GM19240 (cell line): ENCODE results near the gene RHBG.
A peak's percentile ranks its signal among the peaks of the same experiment; 100 is the strongest.
"Not testable (repeated sequence)": the region's sequence is repeated elsewhere in the genome, so short reads cannot be mapped to it uniquely, and the experiment has no call there.

Source experiments
- DNase-seq: peaks from one replicate; pipeline ENCODE4 v3.0.0; 2011; ENCODE audit warnings: low spot score; ENCODE audit not compliant: insufficient read length

RHBG gene, protein sequence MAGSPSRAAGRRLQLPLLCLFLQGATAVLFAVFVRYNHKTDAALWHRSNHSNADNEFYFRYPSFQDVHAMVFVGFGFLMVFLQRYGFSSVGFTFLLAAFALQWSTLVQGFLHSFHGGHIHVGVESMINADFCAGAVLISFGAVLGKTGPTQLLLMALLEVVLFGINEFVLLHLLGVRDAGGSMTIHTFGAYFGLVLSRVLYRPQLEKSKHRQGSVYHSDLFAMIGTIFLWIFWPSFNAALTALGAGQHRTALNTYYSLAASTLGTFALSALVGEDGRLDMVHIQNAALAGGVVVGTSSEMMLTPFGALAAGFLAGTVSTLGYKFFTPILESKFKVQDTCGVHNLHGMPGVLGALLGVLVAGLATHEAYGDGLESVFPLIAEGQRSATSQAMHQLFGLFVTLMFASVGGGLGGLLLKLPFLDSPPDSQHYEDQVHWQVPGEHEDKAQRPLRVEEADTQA

DNA sequence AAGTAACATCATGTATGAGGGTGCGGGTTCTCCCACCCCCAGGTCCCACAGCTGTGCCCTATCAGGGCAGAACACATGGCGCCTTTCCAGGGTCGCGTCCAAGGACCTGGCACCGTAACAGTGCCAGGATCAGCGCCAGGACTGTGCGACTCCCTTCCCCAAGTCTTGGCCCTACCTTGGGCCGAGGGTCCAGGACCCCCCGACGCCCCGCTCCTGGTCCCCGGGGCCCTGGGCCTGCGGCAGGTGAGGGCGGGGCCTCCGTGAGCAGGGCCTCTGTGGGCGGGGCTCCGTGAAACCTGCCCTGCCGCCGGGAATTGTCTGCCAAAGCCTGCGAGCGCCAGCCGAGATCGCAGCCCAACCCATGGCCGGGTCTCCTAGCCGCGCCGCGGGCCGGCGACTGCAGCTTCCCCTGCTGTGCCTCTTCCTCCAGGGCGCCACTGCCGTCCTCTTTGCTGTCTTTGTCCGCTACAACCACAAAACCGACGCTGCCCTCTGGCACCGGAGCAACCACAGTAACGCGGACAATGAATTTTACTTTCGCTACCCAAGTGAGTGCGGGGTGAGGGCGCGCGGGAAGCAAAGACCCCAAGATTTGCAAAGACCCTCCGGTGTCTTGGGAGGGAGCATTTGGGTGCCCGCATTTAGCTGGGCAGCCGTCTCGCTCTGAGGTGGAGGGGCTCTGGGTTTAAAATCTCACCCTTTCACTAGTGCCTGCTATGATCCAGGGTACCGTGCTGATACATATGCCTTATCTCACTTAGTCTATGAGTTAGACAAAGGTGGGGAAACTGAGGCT lies at the start of gene RHBG:
TSS of gene RHBG (plus strand) at position 323 of the 796 bp plus-strand sequence. CDS start at position 362, 39 bp downstream.
- DNase-seq, result no peak

DNA sequence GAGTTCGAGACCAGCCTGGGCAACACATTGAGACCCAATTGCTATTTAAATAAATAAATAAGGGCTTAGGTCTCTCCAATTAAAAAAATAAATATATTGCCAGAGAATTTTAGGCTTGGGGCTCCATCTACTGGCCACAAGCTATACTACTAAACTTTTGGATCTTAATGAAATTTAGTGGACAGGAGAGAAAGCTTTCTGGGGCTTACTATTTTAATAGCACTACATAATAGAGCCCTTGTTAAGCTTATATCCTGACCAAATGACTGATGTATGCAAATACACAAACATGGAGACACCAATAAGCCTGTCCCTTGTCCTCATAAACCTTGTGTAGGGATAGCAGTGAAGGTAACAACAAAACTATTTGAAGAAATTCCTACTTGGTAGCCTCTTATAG lies 49.3 kb upstream of the RHBG start:
- DNase-seq, result no peak

DNA sequence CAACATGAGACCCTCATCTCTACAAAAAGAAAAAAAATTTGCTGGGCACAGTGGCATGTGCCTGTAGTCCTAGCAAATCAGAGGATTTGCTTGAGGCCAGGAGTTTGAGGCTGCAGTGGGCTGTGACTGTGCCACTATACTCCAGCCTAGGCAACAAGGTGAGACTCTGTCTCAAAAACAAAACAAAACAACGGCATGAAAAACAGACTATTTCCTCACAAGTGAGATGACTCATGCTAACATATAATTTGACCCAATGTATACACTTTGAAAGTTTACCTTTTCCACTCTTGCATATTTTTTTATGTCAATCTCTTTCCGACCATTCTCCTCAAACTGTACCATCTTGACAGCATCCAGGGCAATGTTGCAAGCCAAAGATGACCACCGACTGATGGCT lies 48.5 kb upstream of the RHBG start:
- DNase-seq, result no peak

DNA sequence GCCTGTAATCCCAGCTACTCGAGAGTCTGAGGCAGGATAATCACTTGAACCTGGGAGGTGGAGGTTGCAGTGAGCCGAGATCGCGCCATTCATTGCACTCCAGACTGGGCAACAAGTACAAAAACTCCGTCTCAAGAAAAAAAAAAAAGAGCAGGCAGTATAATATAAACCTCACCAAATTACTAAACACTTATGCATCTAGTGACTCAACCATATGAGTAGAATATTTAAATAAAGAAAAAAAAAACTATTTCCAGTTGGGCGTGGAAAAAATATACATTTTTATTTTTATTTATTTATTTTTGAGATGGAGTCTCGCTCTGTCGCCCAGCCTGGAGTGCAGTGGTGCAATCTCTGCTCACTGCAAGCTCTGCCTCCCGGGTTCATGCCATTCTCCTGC lies 45.8 kb upstream of the RHBG start:
- not testable (repeated sequence) for DNase-seq

DNA sequence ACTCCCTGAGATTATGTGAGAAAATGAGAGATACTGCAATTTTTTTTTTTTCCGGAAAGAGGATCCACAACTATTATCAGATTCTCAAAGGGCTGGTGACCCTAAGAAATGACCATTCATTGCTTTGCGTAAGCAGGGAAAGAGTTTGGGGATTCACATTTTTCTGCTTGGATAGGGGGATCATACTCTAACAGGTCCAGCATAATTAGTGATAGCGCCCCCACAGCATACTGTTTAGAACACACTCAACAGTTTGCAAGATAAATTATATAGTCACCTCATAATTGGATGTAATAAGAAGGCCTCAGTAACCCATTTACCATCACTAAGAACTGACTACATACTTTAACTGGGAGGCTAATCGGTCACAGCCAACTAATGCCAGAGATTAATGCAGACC lies 32.8 kb upstream of the RHBG start:
- no peak for DNase-seq

DNA sequence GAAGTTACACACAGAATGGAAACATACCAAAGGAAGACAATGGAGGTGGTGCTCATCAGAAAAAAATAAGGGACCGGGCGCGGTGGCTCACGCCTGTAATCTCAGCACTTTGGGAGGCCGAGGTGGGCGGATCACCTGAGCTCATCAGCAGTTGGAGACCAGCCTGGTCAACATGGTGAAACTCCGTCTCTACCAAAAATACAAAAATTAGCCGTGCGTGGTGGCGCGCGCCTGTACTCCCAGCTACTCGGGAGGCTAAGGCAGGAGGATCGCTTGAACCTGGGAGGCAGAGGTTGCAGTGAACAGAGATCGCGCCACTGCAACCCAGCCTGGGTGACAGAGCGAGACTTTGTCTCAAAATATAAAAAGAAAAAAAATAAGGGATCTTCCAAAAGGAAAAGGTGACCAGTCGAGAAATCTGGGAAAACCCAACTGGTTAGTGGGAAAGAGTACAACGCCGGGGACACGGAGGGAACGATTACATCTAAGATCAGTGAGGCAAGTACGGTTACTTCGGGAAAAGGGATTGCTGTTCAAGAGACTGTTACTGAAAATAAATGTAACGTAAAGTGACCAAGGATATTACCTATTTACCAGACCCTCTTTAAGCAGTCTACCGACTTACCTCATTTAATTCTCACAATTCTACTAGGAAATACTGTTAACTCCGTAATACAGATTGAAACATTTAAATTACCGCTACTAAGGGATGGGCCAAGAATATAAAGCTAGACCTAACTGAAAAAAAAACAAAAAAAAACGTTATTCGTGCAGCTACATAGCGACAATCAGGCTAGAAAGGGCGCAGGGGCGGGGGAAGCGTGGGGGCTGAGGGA lies 31.7 kb upstream of the RHBG start:
- DNase-seq, result no peak

DNA sequence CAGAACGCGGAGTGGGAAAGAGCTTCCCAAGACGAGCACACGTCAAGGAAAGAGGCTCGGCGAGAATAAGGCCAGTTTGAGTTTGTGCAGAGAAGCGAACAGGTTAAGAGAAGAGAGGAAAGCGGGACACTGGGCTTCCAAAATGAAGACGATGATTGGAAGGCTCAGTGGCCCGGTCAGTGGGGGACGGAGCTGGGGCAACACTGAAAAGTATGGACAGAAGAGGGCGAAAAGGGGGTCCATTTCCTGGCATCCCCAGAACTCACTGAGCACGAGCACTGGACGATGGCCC lies 31.2 kb upstream of the RHBG start:
- no peak for DNase-seq

DNA sequence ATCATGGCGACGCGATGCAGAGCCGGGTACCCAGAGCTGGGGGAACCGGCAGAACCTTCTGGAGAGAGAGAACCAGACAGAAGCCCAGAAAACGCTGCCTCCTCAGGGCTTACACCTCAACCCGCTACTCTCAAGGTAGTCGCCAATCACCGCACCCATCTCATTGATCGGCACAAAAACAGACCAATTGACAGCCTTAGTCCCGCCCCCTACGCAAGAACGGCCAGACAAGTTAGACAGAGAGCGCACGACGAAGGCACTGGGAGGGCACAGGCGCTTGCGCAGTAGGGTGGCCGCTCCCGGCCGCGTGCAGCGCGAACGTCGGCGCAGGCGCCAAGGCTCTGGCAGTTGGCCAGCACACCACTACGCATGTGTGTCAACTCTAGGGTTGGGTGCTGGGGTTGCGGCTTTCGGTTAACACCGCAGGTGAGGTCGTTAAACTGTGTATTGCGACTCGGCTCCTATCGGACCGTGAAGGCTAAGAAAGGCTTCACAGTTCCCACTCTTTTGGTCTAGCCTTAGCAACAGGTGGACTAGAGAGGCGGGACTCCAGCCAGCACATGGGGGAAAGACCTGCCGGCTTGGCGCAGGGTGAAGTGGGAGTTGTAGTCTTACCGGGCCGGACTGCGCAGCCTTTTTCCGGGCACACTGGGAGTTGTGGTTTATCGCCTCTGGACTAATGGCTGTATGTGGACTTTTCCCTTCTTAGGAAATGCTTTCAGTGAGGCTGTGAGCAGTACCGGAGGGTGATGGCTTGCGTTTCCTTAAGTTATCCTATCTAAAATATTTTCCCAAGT lies 30.6 kb upstream of the RHBG start, which contains the start of the genes CCT3 and TSACC:
TSS of gene CCT3 (minus strand) at position 113 of the 797 bp plus-strand sequence. CDS start at position 5, 108 bp downstream.
TSS of gene TSACC (plus strand) at position 347 of the 797 bp plus-strand sequence. CDS start 1,232 bp downstream, outside the sequence.
- DNase-seq, result peak; percentile 97

DNA sequence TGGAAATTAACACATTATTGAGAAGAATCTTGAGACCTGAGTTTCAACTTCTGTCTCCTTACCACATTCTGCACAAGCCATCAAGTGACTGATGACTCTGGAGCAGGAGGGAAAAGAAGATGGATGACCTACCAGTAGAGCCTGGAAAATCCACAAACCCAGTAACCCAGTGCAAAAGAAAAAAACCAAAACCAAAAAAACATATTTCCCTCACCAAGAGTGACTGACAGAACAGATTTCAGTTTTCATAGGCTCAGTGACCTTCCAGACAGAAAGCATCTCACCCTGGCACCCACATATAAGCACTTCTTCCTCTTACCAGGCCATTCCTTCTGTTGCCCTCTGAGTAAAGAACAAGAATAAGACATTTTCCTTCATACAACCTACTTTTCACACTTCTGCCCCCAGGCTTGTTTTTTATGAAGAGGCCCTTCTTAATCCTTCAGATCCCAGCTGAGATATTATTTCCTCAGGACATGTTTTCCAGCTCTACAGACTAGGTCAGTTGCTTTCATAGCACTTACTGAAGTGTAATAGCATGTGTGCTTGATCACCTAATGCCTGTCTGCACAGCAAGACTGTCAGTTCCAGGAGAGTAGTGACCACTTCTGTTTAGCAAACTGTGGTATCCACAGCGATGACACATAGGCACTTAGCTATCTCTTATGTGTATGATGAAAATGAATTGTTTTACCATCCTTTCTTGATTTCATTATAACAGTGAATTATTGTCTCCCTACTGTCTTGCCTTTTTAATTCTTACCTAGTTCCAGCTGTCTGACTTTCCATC lies 26.6 kb upstream of the RHBG start:
- DNase-seq, result no peak

DNA sequence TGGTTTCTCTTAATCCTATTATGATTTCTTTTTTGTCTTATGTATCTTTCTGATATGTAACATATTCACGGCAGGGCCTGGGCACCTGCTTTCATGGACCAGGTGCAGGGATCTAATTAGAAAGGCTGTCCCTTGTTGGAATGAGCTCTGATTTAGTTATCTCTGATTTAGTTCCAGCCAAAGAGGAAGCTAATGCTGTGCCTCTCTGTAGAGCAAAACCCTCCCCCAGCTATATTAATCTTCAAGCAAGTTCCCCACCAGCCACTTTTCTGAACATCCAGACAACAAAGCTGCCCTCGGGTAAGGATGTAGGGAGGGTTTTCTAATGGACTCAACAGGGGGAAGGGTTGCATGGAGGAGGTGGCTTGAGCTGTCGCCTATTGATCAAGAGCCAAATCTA lies 24.6 kb upstream of the RHBG start:
- DNase-seq, result no peak

DNA sequence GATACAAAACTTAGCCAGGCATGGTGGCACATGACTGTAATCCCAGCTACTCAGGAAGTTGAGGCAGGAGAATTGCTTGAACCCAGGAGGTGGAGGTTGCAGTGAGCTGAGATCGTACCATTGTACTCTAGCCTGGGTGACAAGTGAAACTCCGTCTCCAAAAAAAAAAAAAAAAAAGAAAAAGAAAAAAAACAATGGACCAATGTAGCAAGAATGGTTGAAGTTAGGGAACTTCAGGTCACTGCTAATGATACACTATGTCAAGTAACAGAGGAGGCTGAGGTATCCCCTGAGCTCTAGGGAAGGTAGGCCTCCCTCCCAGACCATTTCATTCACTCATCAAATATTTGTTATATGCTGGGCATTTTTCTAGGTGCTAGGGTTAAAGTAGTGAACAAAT lies 23.0 kb upstream of the RHBG start:
- DNase-seq, result not testable (repeated sequence)

DNA sequence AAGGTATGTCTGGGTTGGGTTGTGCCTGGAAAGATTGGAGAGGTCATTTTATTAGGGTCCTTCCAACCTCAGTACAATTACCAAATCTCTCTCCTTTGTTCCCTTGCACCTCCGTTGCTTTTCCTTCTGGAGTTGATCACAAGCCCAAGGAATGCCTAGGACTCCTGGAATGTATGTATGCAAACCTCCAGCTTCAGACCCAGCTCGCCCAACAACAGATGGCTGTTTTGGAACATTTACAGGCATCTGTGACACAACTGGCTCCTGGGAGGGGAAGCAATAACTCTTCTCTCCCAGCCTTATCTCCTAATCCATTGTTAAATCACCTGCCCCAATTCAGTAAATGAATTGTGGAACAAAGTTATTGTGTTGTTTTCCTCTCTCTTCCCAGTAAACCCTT lies 22.4 kb upstream of the RHBG start:
- no peak for DNase-seq

DNA sequence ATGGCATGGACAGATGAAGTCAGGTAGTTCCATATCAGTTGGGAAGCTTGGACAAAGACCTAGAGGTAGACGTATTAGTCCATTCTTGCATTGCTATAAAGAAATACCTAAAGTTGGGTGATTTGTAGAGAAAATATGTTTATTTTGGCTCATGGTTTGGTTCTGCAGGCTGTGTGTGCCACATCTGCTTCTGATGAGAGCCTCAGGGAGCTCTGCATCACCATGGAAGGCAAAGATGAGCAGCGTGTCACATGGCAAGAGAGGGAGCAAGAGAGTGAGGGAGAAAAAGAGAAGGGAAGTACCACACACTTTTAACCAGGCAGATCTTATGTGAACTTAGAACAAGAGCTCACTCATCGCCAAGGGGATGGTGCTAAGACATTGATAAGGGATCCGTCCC lies 21.7 kb upstream of the RHBG start:
- no peak for DNase-seq

DNA sequence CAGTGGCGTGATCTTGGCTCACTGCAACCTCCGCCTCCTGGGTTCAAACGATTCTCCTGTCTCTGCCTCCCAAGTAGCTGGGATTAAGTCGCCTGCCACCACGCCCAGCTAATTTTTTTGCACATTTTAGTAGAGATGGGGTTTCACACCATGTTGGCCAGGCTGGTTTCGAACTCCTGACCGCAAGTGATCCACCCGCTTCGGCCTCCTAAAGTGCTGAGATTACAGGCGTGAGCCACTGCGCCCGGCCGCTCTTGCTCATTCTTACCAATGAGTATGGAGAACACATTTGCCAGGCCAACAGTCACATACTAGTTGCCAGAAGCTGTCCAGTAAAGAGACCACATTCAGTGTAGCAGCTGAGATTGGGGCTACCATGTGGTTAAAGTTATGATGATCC lies 16.5 kb upstream of the RHBG start:
- DNase-seq, result not testable (repeated sequence)

DNA sequence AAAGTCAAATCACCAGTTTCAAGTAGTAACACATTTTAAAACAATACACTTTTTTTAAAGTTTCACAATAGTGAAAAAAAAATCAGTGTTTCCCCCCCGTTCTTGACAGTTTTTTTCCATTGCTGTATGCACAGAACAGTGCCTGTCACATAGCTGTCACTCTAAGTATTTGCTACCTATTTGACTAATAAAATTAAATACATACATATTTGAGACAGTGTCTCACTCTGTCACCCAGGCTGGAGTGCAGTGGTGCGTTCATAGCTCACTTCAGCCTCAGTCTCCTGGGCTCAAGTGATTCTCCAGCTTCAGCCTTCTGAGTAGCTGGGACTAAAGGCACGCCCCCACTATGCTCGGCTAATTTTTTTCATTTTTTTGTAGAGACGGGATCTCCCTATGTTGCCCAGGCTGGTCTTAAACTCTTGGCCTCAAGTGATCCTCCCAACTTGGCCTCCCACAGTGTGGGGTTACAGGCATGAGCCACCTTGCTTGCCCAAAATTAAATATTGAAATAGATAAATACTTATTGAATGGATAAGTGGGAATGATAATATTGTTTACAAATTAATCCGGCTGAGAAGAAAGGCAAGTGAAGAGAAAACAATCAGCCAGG lies 12.6 kb upstream of the RHBG start:
- DNase-seq, result no peak

DNA sequence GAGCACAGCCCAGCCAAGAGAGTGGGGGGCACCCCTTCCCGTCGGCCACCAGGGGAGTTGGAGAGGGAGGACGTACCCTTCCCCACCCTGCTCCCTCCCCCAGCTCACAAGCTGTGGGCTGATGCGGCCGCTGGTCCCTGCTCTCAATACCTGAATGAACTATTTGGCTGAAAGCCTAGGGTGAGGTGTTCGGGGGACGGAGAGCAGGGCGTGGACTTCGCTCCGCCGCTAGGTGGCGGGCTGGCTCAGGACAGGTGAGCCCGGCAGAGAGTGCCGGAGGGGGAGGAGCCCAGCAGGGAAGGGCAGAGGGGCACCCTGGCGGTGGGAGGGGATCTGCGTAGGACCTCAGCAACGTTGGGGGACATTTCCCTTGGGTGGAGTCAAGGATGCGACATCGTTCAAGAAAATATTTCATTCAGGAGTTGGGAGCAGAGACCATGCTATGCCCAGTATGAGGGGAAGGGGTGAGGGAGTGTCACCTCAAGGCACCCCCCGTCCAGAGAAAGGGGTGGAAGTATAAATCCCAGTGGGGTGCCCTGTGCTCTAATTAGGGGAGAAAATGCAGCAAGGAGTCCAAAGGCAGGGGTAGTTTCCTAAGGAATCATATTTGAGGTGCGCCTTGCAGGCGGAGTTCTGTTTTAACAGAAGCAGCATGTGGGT lies 12.0 kb upstream of the RHBG start:
- peak; percentile 86 for DNase-seq

DNA sequence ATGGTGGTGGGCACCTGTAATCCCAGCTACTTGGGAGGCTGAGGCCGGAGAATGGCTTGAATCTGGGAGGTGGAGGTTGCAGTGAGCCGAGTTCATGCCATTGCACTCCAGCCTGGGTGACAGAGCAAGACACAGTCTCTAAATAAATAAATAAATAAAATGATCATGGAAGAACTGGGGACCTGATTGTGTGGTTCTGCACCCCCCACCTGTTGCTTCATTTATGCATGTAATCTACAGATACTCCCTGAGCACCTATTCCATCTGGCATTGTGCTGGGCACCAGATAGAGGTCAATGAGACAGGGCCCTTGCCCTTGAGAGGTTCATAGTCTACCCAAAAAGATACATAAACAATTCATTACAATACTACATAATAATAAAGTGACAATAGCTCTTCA lies 11.0 kb upstream of the RHBG start:
- DNase-seq, result no peak

DNA sequence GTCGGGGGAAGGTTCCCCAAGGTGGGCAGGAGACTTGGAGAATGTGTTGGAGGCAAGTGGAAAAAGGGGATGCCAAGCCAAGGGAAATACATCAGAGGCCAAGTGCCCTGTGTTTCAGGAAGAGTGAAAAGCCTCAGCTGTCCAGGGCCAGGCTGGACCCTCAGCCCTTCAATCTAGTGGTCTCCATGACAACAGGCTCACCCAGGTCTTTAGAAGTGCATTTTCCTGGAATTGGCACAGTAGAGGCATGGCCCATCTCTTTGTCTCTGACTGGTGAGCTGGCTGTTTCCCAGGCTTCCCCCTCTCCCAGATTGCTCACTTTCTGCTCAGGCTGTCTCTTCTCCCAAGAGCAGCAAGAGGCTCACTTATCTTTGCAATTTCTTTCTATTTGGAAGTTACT lies 10.4 kb upstream of the RHBG start:
- DNase-seq, result no peak

DNA sequence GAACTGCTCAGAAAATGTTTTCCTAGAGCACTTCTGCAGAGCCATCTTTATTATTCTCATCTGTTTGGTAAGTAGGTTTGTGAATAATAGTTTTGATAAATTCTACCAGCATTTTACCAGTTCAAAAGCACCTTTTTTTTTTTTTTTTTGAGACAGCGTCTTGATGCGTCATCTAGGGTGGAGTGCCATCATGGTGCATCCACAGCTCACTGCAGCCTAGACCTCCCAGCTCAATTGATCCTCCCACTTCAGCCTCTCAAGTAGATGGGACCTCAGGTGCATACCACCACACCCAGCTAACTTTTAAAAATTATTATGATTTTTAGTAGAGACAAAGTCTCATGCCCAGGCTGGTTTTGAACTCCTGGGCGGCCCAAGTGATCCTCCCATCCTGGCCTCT lies 9.8 kb upstream of the RHBG start:
- DNase-seq, result no peak
